Measurements from ENCODE around the gene PSMB11.

The PSMB11 gene

DNA sequence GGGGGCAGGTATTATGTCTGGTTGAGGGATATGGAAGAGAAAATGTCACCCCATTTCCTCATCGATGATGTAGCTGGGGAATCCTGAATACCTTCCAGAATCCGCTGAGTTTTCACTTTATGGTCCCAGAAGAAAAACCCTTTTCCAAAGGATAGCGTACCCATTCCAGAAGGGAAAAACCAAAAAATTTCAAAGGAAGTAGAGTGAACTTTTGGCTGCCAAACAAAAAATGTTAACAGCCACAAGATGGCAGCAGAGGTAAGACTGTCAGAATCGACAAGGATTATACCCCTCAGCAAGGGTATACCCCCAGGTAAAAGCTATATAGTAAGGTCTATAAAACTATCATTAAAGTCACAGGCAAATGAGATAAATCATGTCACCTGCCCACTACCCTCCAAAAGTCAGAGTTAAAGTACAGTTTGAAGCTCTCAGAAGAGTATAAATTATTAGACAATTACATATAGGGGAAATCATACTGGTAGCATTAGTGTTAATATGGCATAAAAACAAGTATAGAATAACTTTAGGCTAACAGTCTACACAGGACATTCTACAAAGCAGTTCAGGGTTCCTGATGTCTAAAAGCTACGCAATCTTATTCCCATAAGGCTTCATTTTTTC lies 34.9 kb downstream of the PSMB11 start:
- TF ChIP-seq EZH2phosphoT487 (IDR thresholded peaks at IDR 0.05; ENCODE audit: borderline replicate concordance, low read length) (no peak), CTCF (IDR thresholded peaks at IDR 0.05; ENCODE audit: low read depth, low read length, poor library complexity, severe bottlenecking) (peak; percentile 81)
- no peaks in the 10 kb centered on the region for H4K20me1 ChIP-seq (ENCODE audit: control insufficient read depth, insufficient read depth, low read depth, low read length)
- H3K4me3 ChIP-seq (ENCODE audit: low read length) = no peak overlapping the region
- H3K9me2 ChIP-seq (replicated peaks; ENCODE audit: control insufficient read depth, low read length) = no peaks in the 10 kb centered on the region
- no peaks in the 10 kb centered on the region for H3K27me3 ChIP-seq (ENCODE audit: control insufficient read depth, low read length)
- H3K4me1 ChIP-seq (ENCODE audit: control insufficient read depth, low read length) = peaks cover 4% of the 10 kb centered on the region
- no peaks in the 10 kb centered on the region for H3K9me3 ChIP-seq (ENCODE audit: control insufficient read depth, insufficient read depth, low read length)
- H3K4me2 ChIP-seq (ENCODE audit: low read length) = no peak overlapping the region
- peaks cover 5% of the 10 kb centered on the region for H3K79me2 ChIP-seq (ENCODE audit: control insufficient read depth, low read length)
- H3F3A ChIP-seq (ENCODE audit: control insufficient read depth, insufficient read depth) = peaks cover 28% of the 10 kb centered on the region
- H3K27ac ChIP-seq (ENCODE audit: low read depth, low read length) = no peak overlapping the region
- peaks cover 90% of the 10 kb centered on the region for H3K36me3 ChIP-seq (ENCODE audit: control insufficient read depth, low read length)

DNA sequence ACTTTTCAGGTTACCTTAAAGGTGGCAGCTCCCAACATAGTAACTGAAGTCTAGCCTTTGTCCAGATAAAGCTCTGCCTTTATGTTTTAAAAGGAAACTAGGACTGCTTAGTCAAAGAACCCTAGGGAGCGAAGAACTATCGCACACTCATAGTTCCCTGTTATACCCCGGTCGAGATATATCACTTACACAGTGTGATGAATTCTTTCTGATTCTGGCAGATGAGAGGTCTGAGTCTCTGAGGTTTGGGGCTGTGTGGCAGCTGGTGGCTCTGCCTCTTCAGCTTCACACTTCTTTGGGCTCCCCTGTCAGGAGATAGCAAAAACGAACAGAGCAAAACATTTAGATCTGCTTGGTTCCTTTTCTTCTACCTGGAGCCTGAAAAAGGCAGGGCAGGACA lies 36.0 kb downstream of the PSMB11 start:
- Histone ChIP-seq H3K27me3 (ENCODE audit: control insufficient read depth, low read length) (no peaks in the 10 kb centered on the region), H3K4me1 (ENCODE audit: control insufficient read depth, low read length) (no peaks in the 10 kb centered on the region), H3K36me3 (ENCODE audit: control insufficient read depth, low read length) (peaks cover 88% of the 10 kb centered on the region), H3K27ac (ENCODE audit: low read depth, low read length) (no peak overlapping the region), H3K9me3 (ENCODE audit: control insufficient read depth, insufficient read depth, low read length) (no peaks in the 10 kb centered on the region), H3K4me3 (ENCODE audit: low read length) (no peak overlapping the region), H3K79me2 (ENCODE audit: control insufficient read depth, low read length) (0 out of 2 replicates have a peak, but pooled peaks cover 3% of the 10 kb centered on the region), H3K4me2 (ENCODE audit: low read length) (no peak overlapping the region), H4K20me1 (ENCODE audit: control insufficient read depth, insufficient read depth, low read depth, low read length) (no peaks in the 10 kb centered on the region), H3F3A (ENCODE audit: control insufficient read depth, insufficient read depth) (peaks cover 20% of the 10 kb centered on the region), H3K9me2 (replicated peaks; ENCODE audit: control insufficient read depth, low read length) (no peaks in the 10 kb centered on the region)
- TF ChIP-seq EZH2phosphoT487 (IDR thresholded peaks at IDR 0.05; ENCODE audit: borderline replicate concordance, low read length) = no peak
- no peak for TF ChIP-seq CTCF (IDR thresholded peaks at IDR 0.05; ENCODE audit: low read depth, low read length, poor library complexity, severe bottlenecking)

DNA sequence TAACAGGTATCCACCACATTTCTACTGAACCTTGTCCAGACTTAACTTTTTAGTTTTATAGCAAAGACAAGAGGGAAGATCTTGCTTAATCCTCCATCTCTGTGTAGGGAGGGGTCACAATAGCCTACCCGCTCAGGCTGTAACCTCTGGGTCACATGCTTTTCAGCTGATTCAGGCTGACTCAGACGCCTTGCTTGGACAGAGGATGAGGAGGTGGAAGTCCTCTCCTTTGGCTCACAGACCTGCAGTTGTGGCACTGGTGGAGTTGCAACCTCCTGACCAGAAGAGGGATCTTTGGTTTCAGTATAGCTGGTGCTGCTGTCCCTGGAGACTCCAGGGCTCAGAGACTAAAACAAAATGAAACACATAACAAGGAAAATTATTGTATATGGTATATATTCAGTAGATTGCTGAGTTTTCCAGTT lies 36.7 kb downstream of the PSMB11 start:
- Histone ChIP-seq H3K4me3 (ENCODE audit: low read length) (no peak overlapping the region), H4K20me1 (ENCODE audit: control insufficient read depth, insufficient read depth, low read depth, low read length) (no peaks in the 10 kb centered on the region), H3F3A (ENCODE audit: control insufficient read depth, insufficient read depth) (peaks cover 20% of the 10 kb centered on the region), H3K79me2 (ENCODE audit: control insufficient read depth, low read length) (0 out of 2 replicates have a peak, but pooled peaks cover 3% of the 10 kb centered on the region), H3K27ac (ENCODE audit: low read depth, low read length) (no peak overlapping the region), H3K4me1 (ENCODE audit: control insufficient read depth, low read length) (no peaks in the 10 kb centered on the region), H3K4me2 (ENCODE audit: low read length) (no peak overlapping the region), H3K27me3 (ENCODE audit: control insufficient read depth, low read length) (no peaks in the 10 kb centered on the region), H3K9me3 (ENCODE audit: control insufficient read depth, insufficient read depth, low read length) (no peaks in the 10 kb centered on the region), H3K9me2 (replicated peaks; ENCODE audit: control insufficient read depth, low read length) (no peaks in the 10 kb centered on the region), H3K36me3 (ENCODE audit: control insufficient read depth, low read length) (peaks cover 96% of the 10 kb centered on the region)
- TF ChIP-seq CTCF (IDR thresholded peaks at IDR 0.05; ENCODE audit: low read depth, low read length, poor library complexity, severe bottlenecking) = no peak
- no peak for TF ChIP-seq EZH2phosphoT487 (IDR thresholded peaks at IDR 0.05; ENCODE audit: borderline replicate concordance, low read length)
